Cardiac muscle cell (in vitro differentiated cells and primary cell): ENCODE measurements around the gene CREB3L1. TPM values are rescaled to one million over a fixed set of nuclear protein-coding genes. Genes with fewer than 3 reads are reported as not detected.
A peak's percentile ranks its signal among the peaks of the same experiment; 100 is the strongest.

Experiments
- DNase-seq, 2 donors: peaks; one replicate each; pipeline versions ENCODE4 v3.0.0 to v3.0.0-alpha.2; 2010 to 2017; ENCODE audit warnings: low read depth in 1 of 2, low spot score in 1 of 2
- H3K27ac ChIP-seq: fragments of 200-600 bp; sonication (generic); 2 replicates; pipeline ENCODE4 v1.5.1; 2016
- H3K27me3 ChIP-seq: fragments of 200-600 bp; sonication (generic); 2 replicates; pipeline ENCODE4 v1.6.0; 2016; ENCODE audit warnings: control low read depth
- H3K36me3 ChIP-seq: fragments of 200-600 bp; sonication (generic); 2 replicates; pipeline ENCODE4 v1.5.1; 2016; ENCODE audit warnings: control low read depth
- H3K4me1 ChIP-seq: fragments of 200-600 bp; sonication (generic); 2 replicates; pipeline ENCODE4 v1.8.1; 2017; ENCODE audit warnings: low read depth, mild to moderate bottlenecking, mixed run types
- H3K4me3 ChIP-seq: fragments of 200-600 bp; sonication (generic); 2 replicates; pipeline ENCODE4 v1.5.1; 2016; ENCODE audit warnings: mild to moderate bottlenecking
- H3K9me3 ChIP-seq: fragments of 200-600 bp; sonication (generic); 2 replicates; pipeline ENCODE4 v1.5.1; 2017; ENCODE audit warnings: low read depth, mild to moderate bottlenecking, control low read depth
- polyA plus RNA-seq: library from polyadenylated mRNA; unstranded; fragments of >200 nt; fragmentation: Nextera tagmentation; extraction: Ambion mirVana; gene quantifications from 2 replicates; pipeline ENCODE4 v1.2.1, GENCODE V29; 2016
- total RNA-seq: library from RNA; depleted of rRNA; stranded (reverse); fragments of >200 nt; gene quantifications from 2 replicates; pipeline ENCODE4 v1.2.3, GENCODE V29; 2016
- TF ChIP-seq, protein P1 (sequence below): IDR thresholded peaks from 2 replicates; pipeline ENCODE4 v1.5.1; 2012; ENCODE audit warnings: low read depth, mild to moderate bottlenecking, low read length

CREB3L1 gene
- total and polyA plus RNA-seq, 2 experiments from 2014 or later = 3.8 to 14.1 TPM

DNA sequence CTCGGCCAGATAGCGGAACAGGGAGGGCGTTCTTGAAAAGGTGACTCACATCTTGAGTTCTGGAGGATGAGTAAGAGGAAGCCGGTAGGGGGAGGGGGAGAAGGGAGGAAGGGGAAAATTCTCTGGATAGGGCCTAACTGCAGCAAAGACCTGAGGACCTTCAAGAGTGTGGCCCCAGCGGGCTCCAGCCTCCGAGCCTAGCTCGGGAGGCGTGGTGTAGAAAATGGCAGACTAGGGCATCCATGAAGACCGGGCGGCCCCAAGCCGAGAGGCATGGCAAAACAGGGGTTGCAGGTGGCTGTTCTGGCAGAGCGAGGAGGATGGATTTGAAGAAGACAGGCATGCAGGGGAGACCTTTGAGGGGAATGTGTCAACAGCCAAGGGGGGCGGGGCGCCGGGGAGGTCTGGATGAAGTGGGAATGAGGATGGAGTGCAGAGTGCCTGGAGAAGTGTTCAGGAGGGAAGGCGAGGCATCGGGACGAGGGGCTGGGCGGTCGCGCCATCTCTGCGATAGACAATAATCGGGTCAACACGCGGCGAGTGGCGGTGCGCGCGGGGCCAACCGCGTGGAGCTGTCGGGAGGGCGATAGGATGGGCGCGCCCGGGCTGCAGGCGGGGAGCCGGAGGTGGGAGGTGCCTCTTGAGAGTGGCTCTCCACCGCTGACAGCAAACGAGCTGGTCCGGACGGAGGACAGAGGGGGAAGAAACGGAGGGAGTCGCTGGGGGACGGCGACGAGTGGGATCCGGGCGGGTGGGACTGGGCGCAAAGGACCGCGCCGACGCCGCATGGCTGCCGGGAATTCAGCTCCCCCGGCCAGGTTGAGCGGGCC, 40.0 kb upstream of the CREB3L1 start:
- Histone ChIP-seq H3K36me3 (no peaks in the 10 kb centered on the region), H3K9me3 (no peaks in the 10 kb centered on the region), H3K27ac (peak overlapping the region; percentile 62), H3K4me3 (peak overlapping the region; percentile 36), H3K27me3 (no peaks in the 10 kb centered on the region), H3K4me1 (peaks cover 12% of the 10 kb centered on the region)
- DNase-seq = peak; percentile 72 to 91
- TF ChIP-seq, protein P1, sequence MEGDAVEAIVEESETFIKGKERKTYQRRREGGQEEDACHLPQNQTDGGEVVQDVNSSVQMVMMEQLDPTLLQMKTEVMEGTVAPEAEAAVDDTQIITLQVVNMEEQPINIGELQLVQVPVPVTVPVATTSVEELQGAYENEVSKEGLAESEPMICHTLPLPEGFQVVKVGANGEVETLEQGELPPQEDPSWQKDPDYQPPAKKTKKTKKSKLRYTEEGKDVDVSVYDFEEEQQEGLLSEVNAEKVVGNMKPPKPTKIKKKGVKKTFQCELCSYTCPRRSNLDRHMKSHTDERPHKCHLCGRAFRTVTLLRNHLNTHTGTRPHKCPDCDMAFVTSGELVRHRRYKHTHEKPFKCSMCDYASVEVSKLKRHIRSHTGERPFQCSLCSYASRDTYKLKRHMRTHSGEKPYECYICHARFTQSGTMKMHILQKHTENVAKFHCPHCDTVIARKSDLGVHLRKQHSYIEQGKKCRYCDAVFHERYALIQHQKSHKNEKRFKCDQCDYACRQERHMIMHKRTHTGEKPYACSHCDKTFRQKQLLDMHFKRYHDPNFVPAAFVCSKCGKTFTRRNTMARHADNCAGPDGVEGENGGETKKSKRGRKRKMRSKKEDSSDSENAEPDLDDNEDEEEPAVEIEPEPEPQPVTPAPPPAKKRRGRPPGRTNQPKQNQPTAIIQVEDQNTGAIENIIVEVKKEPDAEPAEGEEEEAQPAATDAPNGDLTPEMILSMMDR = no peak

DNA sequence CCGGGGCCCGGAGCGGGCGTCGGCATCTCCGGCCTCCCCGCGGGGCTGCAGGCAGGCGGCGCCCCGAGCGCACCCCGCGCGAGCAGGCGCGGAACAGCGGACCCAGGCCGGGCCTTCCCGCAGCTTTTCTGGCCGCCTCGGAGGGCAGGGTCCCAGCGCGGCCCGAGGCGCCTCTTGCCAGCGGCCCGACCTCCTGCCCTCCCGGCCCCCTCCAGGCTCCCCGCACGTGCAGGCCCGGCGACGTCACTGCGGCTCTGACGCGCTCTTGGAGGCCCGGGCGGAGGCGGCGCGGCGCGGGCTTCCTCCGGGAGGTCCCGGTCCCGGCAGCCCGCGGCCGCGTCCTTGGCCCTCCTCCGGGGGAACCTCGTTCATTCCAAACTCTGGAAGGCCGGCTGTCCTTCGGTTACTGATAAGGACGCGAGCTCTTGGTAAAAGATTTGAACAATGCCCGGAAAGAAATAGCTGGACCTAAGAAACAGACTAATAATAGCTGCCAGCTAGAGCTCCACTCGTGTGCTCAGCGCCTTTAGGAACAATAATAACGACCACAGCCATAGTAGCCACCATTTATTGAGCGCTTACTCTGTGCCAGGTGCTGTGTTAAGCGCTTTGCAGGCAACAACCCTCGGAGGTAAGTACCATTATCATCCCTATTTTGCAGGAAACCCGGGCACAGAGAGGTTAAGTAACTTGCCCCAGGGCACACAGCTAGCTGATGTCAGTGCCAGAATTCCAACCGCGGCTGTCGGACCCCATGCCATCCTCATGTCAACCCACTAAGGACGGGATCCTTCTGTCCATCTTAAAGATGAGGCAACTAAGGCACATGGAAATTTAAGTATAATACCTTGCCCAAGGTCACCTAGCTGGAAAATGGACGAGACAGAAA, 39.1 kb upstream of the CREB3L1 start:
- Histone ChIP-seq H3K36me3 (no peaks in the 10 kb centered on the region), H3K9me3 (no peaks in the 10 kb centered on the region), H3K4me1 (peaks cover 15% of the 10 kb centered on the region), H3K4me3 (peak overlapping the region; percentile 36), H3K27ac (peak overlapping the region; percentile 62), H3K27me3 (no peaks in the 10 kb centered on the region)
- TF ChIP-seq, protein P1 = no peak
- peak; percentile 83 to 86 for DNase-seq

DNA sequence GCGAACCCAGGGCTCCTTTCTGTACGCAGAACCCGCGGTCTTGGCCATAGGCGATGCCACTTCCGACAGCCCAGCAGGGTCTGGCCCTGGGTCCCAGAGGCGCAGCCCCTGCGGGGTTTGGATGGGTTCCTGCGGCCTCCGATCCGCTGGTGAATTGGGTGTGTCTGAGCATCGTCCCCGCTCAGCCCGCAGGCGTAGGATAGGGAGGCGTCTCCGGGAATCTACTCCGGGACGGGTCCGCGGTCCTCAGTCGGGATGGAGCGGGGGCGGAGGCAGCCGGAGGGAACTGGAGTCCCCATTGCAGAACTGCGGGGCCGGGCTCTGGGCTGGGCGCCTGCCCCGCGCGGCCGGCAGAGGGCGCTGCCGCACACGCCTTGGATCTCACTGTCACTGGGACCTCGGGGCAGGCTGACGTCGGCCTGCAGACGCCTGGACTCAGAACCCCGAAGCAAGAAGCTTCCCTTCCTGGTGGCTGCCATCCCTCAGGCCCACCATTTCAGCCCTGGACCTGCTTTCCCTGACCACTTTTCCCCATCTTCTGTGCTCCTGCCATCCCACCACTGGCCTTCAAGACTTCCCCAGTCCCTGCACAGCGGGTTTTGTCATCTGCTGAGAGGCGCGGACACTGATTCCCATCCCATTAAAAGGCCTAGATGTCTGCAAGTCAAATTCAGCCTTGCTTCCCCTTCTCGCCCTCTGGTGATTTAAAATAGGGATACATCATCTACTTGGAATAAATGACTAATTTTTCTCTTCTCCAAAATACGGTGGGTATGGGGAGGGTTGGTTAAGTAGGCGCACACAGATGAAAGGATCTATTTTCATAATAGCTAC, 38.3 kb upstream of the CREB3L1 start:
- TF ChIP-seq, protein P1 = peak; percentile 97
- H3K27ac ChIP-seq = no peak overlapping the region
- peaks cover 20% of the 10 kb centered on the region for H3K4me1 ChIP-seq
- H3K4me3 ChIP-seq = peak overlapping the region; percentile 36
- no peaks in the 10 kb centered on the region for H3K9me3 ChIP-seq
- peak; percentile 90 to 93 for DNase-seq
- H3K27me3 ChIP-seq = no peaks in the 10 kb centered on the region
- no peaks in the 10 kb centered on the region for H3K36me3 ChIP-seq

DNA sequence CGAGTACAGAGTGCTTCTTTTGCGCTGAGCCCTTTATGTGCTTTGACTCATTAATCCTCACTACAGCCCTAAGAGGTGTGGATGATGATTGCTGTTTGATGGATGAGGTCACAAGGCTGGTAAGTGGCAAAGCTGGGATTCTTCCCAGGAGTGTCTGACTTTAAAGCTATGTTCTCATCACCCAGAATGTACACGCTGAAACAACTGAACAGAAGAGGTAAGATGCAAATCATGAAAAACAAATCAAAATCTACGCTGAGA, 37.7 kb upstream of the CREB3L1 start:
- Histone ChIP-seq H3K4me1 (peaks cover 15% of the 10 kb centered on the region), H3K27ac (no peak overlapping the region), H3K4me3 (no peak overlapping the region), H3K27me3 (no peaks in the 10 kb centered on the region), H3K9me3 (no peaks in the 10 kb centered on the region), H3K36me3 (no peaks in the 10 kb centered on the region)
- TF ChIP-seq, protein P1 = no peak
- DNase-seq = peak in 1 of 2 donors; percentile 48

DNA sequence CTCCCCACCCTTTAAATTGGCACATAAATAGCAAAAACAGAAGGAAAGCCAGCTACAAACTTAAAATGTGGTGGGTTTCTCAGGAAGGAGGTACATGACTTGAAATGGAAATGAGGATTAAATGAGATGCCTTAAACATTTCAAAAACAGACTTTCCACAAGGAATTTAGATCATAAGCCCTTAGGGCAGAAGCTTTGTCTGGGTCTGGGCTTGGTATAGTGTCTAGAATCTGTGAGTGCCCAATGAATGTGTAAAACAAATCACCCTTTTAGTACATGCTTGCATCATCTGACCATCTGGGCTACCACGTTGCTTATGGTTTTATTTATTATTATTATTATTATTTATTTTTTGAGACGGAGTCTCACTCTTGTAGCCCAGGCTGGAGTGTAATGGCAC, 37.1 kb upstream of the CREB3L1 start:
- H3K27ac ChIP-seq = no peak overlapping the region
- H3K27me3 ChIP-seq = no peaks in the 10 kb centered on the region
- no peak overlapping the region for H3K4me3 ChIP-seq
- H3K36me3 ChIP-seq = no peaks in the 10 kb centered on the region
- H3K9me3 ChIP-seq = no peaks in the 10 kb centered on the region
- no peak for DNase-seq
- H3K4me1 ChIP-seq = peaks cover 13% of the 10 kb centered on the region
- TF ChIP-seq, protein P1 = no peak
